Activated T-cell treated with anti-CD3 and anti-CD28 coated beads for 1 hour (primary cell): ENCODE measurements around the gene ARMC3.
A peak's percentile ranks its signal among the peaks of the same experiment; 100 is the strongest.
"Not testable (repeated sequence)": the region's sequence is repeated elsewhere in the genome, so short reads cannot be mapped to it uniquely, and the experiment has no call there.

Source experiments
- DNase-seq: peaks from one replicate; pipeline ENCODE4 v3.0.0-alpha.2; 2020; ENCODE audit warnings: low read depth

The ARMC3 gene

GRCh38 chr10:22927661-22928403, at the start of gene ARMC3:
Gene ARMC3, plus strand, starts transcription at chr10:22928053. Its CDS starts 3,944 bp downstream, at chr10:22931997.
- peak; percentile 54 for DNase-seq

- DNase-seq, result no peak
Observed at GRCh38 chr10:22891797-22892196, 36.1 kb upstream of the ARMC3 start.

- DNase-seq, result no peak
Observed at GRCh38 chr10:22893781-22894180, 34.1 kb upstream of the ARMC3 start.

DNA sequence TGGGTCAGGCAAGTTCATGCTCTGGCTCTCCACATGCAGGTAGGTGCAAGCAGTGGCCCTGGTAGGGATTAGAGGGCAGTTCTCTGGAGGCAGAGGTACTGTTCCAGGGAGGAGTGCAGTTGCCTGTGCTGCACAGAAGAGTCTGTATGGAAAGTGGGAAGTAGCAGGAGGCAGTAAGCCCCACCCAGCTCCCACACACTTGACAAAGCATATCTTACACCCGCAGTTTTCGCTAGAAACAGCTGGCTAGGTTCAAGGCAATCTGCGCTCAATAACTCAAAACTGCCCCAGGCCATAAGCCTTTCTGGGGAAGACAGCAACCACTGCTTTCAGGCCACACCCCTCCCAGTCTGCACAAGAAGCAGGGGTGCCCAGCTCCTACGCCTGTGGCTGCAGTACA, 33.1 kb upstream of the ARMC3 start:
- no peak for DNase-seq

GRCh38 chr10:22895252-22895651, 32.6 kb upstream of the ARMC3 start:
- DNase-seq, result no peak

- DNase-seq, result no peak
Observed at GRCh38 chr10:22897371-22897770, 30.5 kb upstream of the ARMC3 start.

DNA sequence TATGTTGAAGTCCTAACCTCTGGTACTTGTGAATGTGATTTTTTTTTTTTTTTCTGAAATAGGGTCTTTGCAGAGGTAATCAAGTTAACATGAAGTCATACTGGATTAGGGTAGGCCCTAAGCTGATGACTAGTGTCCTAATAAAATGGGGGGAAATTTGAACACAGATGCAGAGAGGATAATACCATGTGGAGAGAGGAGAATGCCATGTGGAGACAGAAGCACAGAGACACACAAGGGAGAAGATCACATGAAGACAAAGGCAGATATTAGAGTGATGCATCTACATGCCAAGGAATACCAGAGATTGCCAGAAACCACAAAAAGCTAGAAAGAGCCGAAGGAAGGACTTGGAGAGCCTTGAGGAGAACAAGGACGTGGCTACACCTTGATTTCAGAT, 28.5 kb upstream of the ARMC3 start:
- no peak for DNase-seq

DNA sequence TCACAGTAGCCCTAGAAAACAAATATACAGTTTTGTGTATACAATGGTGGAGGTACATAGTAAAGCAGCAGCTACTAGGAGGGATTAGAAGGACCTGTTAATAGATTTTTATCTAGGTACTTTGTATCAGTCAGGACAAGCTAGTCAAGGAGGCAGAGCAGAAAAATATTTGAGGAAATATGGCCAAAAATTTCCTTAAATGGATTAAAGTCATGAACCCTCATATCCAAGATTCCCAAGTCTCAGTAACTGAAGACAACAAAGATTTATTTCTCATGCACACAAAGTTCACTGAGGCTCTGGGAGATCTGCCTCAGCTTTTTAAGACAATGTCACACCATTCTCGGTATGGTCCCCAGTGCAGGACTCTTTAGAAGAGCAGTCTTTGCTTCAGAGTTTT, 28.1 kb upstream of the ARMC3 start:
- DNase-seq, result no peak

DNA sequence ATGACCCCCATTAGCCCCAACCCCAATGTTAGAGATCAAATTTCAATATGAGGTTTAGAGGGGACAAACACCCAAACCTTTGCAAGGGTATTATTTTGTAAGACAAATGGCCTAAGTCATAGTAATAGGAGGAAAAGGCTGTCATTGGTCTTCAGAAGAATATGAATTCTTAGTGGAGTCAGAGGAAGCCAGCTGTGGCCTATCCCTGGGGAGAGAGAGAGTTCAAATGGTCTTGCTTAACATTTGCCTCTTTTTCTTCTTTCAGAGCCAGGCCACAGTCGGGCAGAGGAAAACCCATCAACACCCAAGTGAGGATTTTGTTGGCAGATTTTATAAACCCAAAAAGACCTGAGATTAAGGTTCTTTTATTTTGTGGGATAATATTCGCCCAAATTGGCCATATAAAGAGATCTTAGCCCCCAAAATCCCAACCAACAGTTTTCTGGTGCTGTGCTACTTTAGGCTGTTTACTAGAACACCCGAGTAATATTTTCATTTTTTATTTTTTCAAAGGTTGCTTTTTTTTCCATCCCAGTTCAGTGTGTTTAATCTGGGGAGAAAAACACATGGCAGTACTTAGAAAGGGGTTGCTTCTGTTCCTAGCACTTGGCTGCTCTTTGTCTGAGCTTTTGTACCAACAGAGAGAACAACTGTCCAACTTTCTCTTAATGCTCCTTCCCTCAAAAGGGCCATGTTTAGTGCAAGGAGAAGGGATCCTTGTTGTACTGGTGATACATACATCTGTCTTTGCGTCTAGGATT, 26.8 kb upstream of the ARMC3 start:
- DNase-seq, result no peak

DNA sequence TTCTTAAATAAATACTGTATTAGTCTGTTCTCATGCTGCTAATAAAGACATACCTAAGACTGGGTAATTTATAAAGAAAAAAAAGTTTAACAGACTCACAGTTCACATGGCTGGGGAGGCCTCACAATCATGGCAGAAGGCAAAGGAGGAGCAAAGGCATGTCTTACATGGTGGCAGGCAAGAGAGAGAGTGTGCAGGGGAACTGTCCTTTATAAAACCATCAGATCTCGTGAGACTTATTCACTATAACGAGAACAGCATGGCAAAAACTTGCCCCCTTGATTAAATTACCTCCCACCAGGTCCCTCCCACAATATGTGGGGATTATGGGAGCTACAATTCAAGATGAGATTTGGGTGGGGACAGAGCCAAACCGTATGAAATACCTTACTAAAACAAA, 25.7 kb upstream of the ARMC3 start:
- not testable (repeated sequence) for DNase-seq

DNA sequence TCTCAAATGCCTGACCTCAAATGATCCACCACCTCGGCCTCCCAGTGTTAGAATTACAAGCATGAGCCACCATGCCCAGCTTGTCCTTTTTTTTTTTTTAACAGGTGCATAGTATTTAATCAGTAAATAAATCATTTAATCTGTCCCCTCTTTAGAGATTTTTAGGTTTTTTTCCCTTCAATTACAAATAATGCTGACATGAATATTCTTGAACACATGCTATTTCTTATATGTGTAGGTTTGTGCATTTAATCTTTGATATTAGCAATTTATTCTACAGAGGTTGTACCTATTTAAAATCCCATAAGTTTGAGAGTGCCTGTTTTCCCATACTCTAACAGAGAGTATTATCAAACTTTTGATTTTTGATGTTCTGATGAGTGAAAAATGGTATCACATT, 24.2 kb upstream of the ARMC3 start:
- no peak for DNase-seq

DNA sequence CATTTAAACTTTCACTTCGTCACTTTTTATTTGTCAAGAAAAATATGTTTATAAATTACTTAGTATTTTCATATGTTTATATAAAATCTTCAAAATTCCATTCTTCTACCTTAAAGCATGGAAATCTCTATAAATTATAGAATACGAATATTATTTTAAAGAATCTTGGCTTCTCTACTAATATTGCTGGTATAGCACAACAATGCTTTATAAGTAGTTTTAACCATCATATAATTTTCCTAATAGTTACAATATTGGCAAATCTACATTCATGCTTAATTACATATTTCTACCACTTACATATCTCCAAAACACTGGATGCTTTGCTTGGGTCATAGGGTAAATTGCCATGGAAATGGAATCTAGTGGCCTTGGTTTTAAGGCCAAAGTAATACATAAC, 21.1 kb upstream of the ARMC3 start:
- no peak for DNase-seq

DNA sequence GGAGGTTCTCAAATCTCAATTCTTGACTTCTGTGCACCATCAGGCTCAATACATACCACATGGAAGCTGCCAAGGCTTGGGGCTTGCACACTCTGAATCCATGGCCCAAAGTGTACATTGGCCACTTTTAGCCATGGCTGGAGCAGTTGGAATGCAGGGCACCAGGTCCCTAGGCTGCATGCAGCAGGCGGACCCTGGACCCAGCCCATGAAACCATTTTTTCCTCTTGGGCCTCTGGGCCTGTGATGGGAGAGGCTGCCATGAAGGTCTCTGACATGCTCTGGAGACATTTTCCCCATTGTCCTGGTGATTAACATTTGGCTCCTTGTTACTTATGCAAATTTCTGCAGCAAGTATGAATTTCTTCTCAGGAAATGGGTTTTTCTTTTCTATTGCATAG, 19.0 kb upstream of the ARMC3 start:
- DNase-seq, result no peak

GRCh38 chr10:22909673-22910072, 18.2 kb upstream of the ARMC3 start:
- not testable (repeated sequence) for DNase-seq

- no peak for DNase-seq
Observed at GRCh38 chr10:22911067-22911466, 16.8 kb upstream of the ARMC3 start.

DNA sequence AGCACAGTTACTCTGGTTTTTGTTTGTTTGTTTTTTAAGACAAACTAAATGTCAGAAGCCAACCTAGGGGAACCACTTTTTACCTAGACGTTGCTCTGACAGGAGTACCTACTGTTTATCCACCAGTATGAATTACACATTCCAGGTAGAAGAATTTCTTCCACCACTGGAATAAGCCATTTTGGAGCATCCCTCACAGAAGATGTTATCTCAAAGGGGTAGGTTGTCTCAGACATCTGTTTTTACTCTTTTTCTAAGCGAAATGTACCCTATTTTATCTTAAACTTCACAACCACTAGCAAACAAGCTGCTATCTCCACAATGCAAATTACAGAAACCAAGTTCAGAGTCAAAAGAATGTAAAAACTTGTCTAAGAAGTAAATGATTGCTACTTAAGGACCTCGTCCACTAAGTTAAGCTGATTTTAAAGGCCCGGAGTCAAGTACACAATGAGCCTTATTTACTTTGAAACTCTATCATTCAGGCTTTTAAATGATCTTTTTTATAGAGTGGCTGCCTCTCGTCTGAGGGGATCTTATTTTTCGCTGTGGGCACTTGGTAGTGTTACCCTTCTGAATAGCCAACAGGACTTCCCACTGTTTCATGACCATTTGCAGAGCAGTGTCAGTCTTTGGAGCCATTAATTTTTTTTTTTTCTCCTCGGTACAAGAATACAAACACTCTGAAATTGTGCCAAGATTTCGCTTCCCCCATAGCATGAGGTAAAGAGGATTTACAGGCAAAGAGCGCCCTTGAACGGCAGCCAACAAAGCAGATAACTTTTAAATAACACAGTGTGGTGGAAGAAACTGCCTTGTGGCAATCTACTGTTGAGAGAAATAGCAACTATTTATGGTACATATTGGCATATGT, 15.7 kb upstream of the ARMC3 start:
- no peak for DNase-seq

GRCh38 chr10:22912763-22913384, 15.0 kb upstream of the ARMC3 start:
- DNase-seq, result no peak

DNA sequence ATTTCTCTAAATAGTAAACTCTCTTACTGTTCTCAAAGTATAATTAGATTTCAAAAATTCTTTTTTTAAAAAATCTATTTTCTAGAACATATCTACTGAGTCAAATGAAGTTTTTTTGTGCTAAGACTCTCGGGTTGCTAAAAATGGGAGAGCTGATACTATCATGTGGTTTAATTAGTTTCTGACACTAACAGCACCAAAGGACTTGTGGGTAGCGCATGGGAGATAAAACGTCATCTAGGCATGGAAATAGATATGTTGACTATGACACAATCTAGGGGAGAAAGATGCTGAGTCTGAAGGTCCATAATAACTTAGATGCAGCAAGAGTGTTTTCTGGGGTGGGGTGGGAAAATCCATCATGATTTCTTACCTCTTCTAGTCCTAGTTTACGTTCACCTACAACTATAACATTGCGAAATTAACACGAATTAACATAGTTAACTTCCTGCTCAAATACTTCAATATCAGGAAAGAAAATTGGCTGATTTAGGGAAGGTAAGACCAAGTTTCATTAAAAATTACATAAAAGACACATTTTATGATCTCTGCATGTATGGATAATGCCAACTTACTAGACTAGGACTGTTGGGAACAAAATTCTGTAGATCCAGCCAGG, 14.3 kb upstream of the ARMC3 start:
- DNase-seq, result no peak

- DNase-seq, result no peak
Observed at GRCh38 chr10:22915314-22915713, 12.5 kb upstream of the ARMC3 start.

- no peak for DNase-seq
Observed at GRCh38 chr10:22925088-22925487, 2.8 kb upstream of the ARMC3 start.

GRCh38 chr10:22927166-22927565, 687 bp upstream of the ARMC3 start:
- no peak for DNase-seq

DNA sequence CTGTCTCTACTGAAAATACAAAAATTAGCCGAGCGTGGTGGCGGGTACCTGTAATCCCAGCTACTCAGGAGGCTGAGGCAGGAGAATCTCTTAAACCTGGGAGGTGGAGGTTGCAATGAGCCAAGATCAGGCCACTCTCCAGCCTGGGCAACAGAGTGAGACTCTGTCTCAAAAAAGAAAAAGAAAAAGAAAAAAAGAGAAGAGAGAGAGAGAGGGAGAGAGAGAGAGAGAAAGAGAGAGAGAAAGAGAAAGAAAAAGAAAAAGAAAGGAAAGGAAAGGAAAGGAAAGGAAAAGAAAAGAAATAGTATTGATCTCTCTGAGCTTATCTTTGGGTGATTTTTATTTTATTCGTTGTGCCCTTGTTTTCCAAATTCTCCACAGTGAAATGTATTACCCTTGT, 1.2 kb downstream of the ARMC3 start:
- not testable (repeated sequence) for DNase-seq
